HL-60 (cell line): Measurements from ENCODE around the gene ERVH48-1.
A peak's percentile ranks its signal among the peaks of the same experiment; 100 is the strongest.

ENCODE experiments used
- DNase-seq, 2 experiments: peaks; one replicate each; pipeline ENCODE4 v3.0.0-alpha.2; 2010 to 2020; ENCODE audit warnings: low read depth in 1 of 2, low spot score in 1 of 2
- H3K27ac ChIP-seq: fragments of 250-450 bp; sonication (Bioruptor Pico); replicated peaks from 2 replicates; pipeline ENCODE4 v1.5.1; 2020; ENCODE audit warnings: mild to moderate bottlenecking, moderate library complexity
- H3K27me3 ChIP-seq: fragments of 250-450 bp; sonication (Bioruptor Pico); 2 replicates; pipeline ENCODE4 v1.5.1; 2021; ENCODE audit warnings: mild to moderate bottlenecking, moderate library complexity; ENCODE audit not compliant: insufficient read depth, poor library complexity, severe bottlenecking
- H3K4me3 ChIP-seq: replicated peaks from 2 replicates; pipeline ENCODE4 v1.5.1; 2011; ENCODE audit warnings: mild to moderate bottlenecking, control low read depth, low read length; ENCODE audit not compliant: insufficient read depth
- CTCF ChIP-seq: IDR thresholded peaks from one replicate; pipeline ENCODE4 v1.5.1; 2011; ENCODE audit warnings: low read length, control low read depth, inconsistent platforms; ENCODE audit not compliant: insufficient read depth
- GABPA ChIP-seq: IDR thresholded peaks from 2 replicates; pipeline ENCODE4 v1.6.1; 2012; ENCODE audit warnings: low read depth
- POLR2AphosphoS5 ChIP-seq: IDR thresholded peaks from 2 replicates; pipeline ENCODE4 v1.6.1; 2012; ENCODE audit warnings: low read depth
- REST ChIP-seq: IDR thresholded peaks from 2 replicates; pipeline ENCODE4 v1.6.1; 2012; ENCODE audit warnings: low read depth; ENCODE audit not compliant: insufficient replicate concordance
- SPI1 ChIP-seq: IDR thresholded peaks from 2 replicates; pipeline ENCODE4 v1.6.1; 2012; ENCODE audit warnings: low read depth, mild to moderate bottlenecking, borderline replicate concordance

Gene ERVH48-1

GRCh38 chr21:42892582-42892930 lies 32.9 kb downstream of the ERVH48-1 start:
- Histone ChIP-seq H3K27ac (peak overlapping the region; percentile 92), H3K4me3 (peak overlapping the region; percentile 55), H3K27me3 (no peaks in the 10 kb centered on the region)
- TF ChIP-seq CTCF (no peak), SPI1 (no peak), GABPA (no peak), POLR2AphosphoS5 (no peak), REST (no peak)
- DNase-seq: no peak

- peak in 1 of 2 experiments; percentile 12 for DNase-seq
- no peak overlapping the region for H3K4me3 ChIP-seq
- H3K27me3 ChIP-seq: no peaks in the 10 kb centered on the region
- TF ChIP-seq CTCF (no peak), SPI1 (no peak), REST (no peak), GABPA (no peak), POLR2AphosphoS5 (no peak)
- no peak overlapping the region for H3K27ac ChIP-seq
Observed at GRCh38 chr21:42887326-42887725, 38.1 kb downstream of the ERVH48-1 start.

GRCh38 chr21:42883921-42884320 lies 41.5 kb downstream of the ERVH48-1 start:
- DNase-seq: no peak
- Histone ChIP-seq H3K27me3 (no peaks in the 10 kb centered on the region), H3K4me3 (no peak overlapping the region), H3K27ac (no peak overlapping the region)
- no peak for TF ChIP-seq POLR2AphosphoS5
- TF ChIP-seq REST: no peak
- no peak for TF ChIP-seq SPI1
- TF ChIP-seq CTCF: no peak
- TF ChIP-seq GABPA: no peak
